Naive thymus-derived CD8-positive, alpha-beta T cell (primary cell): ENCODE results near the gene TRIP10. TPM values are rescaled to one million over a fixed set of nuclear protein-coding genes. Genes with fewer than 3 reads are reported as not detected.
A peak's percentile ranks its signal among the peaks of the same experiment; 100 is the strongest.

Experiments used
- ATAC-seq, 2 donors: fragments of 150-1000 bp; cut with Tn5 transposase in 1 of 2; sonication (Bioruptor Pico), chemical (Tn5 transposase) in 1 of 2; 1 replicate in 1 of 2; 2 replicates in 1 of 2; pipeline ENCODE4 v1.10.0; 2021; ENCODE audit warnings: mild to moderate bottlenecking in 2 of 2, moderate library complexity in 2 of 2
- POLR2A ChIA-PET: fragments of 350-600 bp; sonication (Branson Sonifier 250); formaldehyde crosslinking; loops from one replicate; lab custom pipeline; 2021; ENCODE audit warnings: antibody characterized with exemption; lab: Charles Lee
- DNase-seq, 10 donors: peaks; one replicate each; pipeline versions ENCODE4 v3.0.0 to v3.0.0-alpha.2; 2020 to 2022
- H3K27ac Mint-ChIP-seq, 10 donors: one replicate each; pipeline ENCODE4 v1.8.0; 2020 to 2022; ENCODE audit warnings: mild to moderate bottlenecking in 10 of 10, mixed read lengths in 10 of 10, moderate library complexity in 4 of 10, inconsistent platforms in 1 of 10
- H3K27me3 Mint-ChIP-seq, 5 donors: one replicate each; pipeline ENCODE4 v1.8.0; 2021 to 2022; ENCODE audit warnings: mixed read lengths in 5 of 5
- H3K36me3 Mint-ChIP-seq, 3 donors: one replicate each; pipeline ENCODE4 v1.8.0; 2020 to 2022; ENCODE audit warnings: mixed read lengths in 3 of 3, mild to moderate bottlenecking in 2 of 3, inconsistent platforms in 1 of 3
- H3K4me1 Mint-ChIP-seq, 4 donors: one replicate each; pipeline ENCODE4 v1.8.0; 2021 to 2022; ENCODE audit warnings: mixed read lengths in 4 of 4
- H3K4me3 Mint-ChIP-seq, 10 donors: one replicate each; pipeline ENCODE4 v1.8.0; 2020 to 2022; ENCODE audit warnings: mild to moderate bottlenecking in 10 of 10, mixed read lengths in 10 of 10, moderate library complexity in 6 of 10, inconsistent platforms in 1 of 10
- H3K9me3 Mint-ChIP-seq, 9 donors: one replicate each; pipeline ENCODE4 v1.8.0; 2020 to 2022; ENCODE audit warnings: mixed read lengths in 9 of 9, mild to moderate bottlenecking in 3 of 9, inconsistent platforms in 1 of 9, moderate library complexity in 1 of 9
- polyA plus RNA-seq, 3 donors: library from polyadenylated mRNA; unstranded; fragments of 300-500 nt; fragmentation: Illumina TruSeq; gene quantifications; one replicate each; pipeline ENCODE4 v1.2.3, GENCODE V29; 2021
- total RNA-seq, 8 experiments: library from RNA in 2 of 8; stranded (reverse) in 2 of 8; gene quantifications; one replicate each; pipeline ENCODE4 v1.2.3 and lab custom pipeline; 2021 to 2026

Gene TRIP10
- total and polyA plus RNA-seq, 5 experiments from 2014 or later: 0.64 to 5.3 (median 1.0) TPM

- Mint-ChIP-seq H3K27me3 (peaks cover 0 to 10% (median 3%) of the 10 kb centered on the region in 5 donors), H3K4me1 (peaks cover 18 to 49% (median 26%) of the 10 kb centered on the region in 4 donors), H3K4me3 (no peak overlapping the region), H3K36me3 (no peaks in the 10 kb centered on the region), H3K9me3 (no peaks in the 10 kb centered on the region), H3K27ac (peak overlapping the region in 1 of 10 donors; percentile 39)
- POLR2A ChIA-PET: no interaction called here
- DNase-seq (no peak), ATAC-seq (no peak)
Observed at GRCh38 chr19:6721773-6722172, 17.7 kb upstream of the TRIP10 start.

- Mint-ChIP-seq H3K9me3 (no peaks in the 10 kb centered on the region), H3K27me3 (no peaks in the 10 kb centered on the region), H3K27ac (peak overlapping the region in 2 of 10 donors; percentile 45 to 78), H3K4me3 (peak overlapping the region in 1 of 10 donors; percentile 48), H3K36me3 (no peaks in the 10 kb centered on the region), H3K4me1 (peaks cover 10 to 51% (median 20%) of the 10 kb centered on the region in 4 donors)
- POLR2A ChIA-PET: no interaction called here
- DNase-seq (no peak), ATAC-seq (no peak)
Observed at GRCh38 chr19:6723108-6723618, 16.3 kb upstream of the TRIP10 start.

DNA sequence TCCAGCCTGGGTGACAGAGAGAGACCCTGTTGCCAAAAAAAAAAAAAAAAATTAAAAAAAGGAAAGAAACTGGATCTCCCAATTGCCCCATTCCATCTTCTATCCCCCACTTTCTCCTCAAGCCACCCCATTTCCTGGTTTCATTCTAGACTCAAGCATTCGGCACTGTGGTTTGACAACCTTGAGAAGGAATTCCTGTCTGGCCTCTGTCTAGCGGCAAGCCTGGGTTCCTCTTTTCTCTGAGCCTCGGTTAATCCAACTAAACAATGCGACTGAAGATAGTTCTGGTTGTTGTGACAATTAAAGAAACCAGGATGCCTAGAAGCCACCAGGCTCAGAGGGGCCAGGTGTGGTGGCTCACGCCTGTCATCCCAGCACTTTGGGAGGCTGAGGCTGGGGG, 15.7 kb upstream of the TRIP10 start:
- POLR2A ChIA-PET: no interaction called here
- H3K4me3 Mint-ChIP-seq: no peak overlapping the region
- no peak for ATAC-seq

GRCh38 chr19:6724631-6725492, 14.6 kb upstream of the TRIP10 start:
- Mint-ChIP-seq H3K27ac (peak overlapping the region in 2 of 10 donors; percentile 26 to 40), H3K4me1 (peaks cover 11 to 59% (median 22%) of the 10 kb centered on the region in 4 donors), H3K4me3 (peak overlapping the region in 1 of 10 donors; percentile 41), H3K27me3 (no peaks in the 10 kb centered on the region), H3K9me3 (no peaks in the 10 kb centered on the region), H3K36me3 (peaks cover 0 to 4% (median 2%) of the 10 kb centered on the region in 3 donors)
- POLR2A ChIA-PET: no interaction called here
- DNase-seq (no peak), ATAC-seq (no peak)

More for the DNA sequence above, 15.7 kb upstream of the TRIP10 start:
- Mint-ChIP-seq H3K27ac (peak overlapping the region in 1 of 10 donors; percentile 53), H3K4me1 (peaks cover 10 to 57% (median 22%) of the 10 kb centered on the region in 4 donors), H3K27me3 (no peaks in the 10 kb centered on the region), H3K9me3 (no peaks in the 10 kb centered on the region), H3K36me3 (no peaks in the 10 kb centered on the region)
- no peak for DNase-seq

DNA sequence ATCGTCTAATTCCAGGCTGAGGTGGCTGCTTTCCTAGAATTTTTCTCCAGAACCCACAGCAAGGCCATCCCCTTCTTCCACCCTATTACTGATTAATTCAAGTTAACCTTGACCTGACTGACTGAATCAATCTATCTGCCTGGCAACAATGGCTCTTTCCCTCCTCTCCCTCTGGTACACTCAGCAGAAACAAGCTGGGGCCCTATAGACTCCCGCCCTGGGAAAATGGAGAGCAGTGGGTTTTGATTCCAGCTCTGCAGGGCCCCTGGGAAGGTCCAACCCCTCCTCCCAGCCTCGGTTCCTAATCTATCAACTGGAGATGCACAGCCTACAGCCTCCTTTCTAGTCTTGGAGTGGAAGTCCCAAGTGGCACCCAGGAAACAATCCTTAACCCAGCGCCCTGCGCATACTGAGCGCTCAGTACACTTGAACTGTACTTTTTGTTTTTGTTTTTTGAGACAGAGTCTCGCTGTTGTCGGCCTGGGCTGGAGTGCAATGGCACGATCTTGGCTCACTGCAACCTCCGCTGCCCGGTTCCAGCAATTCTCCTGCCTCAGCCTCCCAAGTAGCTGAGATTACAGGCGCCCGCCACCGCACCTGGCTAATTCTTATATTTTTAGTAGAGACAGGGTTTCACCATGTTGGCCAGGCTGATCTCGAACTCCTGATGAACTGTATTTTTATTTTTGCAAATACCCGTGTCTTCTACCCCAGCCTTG, 13.8 kb upstream of the TRIP10 start:
- POLR2A ChIA-PET: no interaction called here
- H3K4me1 Mint-ChIP-seq: peaks cover 9 to 56% (median 22%) of the 10 kb centered on the region in 4 donors
- ATAC-seq (no peak), DNase-seq (no peak)
- peak overlapping the region in 4 of 10 donors; percentile 26 to 79 (median 47) for H3K27ac Mint-ChIP-seq
- H3K9me3 Mint-ChIP-seq: no peaks in the 10 kb centered on the region
- no peaks in the 10 kb centered on the region for H3K27me3 Mint-ChIP-seq
- H3K36me3 Mint-ChIP-seq: peaks cover 0 to 4% (median 2%) of the 10 kb centered on the region in 3 donors
- peak overlapping the region in 1 of 10 donors; percentile 19 for H3K4me3 Mint-ChIP-seq

DNA sequence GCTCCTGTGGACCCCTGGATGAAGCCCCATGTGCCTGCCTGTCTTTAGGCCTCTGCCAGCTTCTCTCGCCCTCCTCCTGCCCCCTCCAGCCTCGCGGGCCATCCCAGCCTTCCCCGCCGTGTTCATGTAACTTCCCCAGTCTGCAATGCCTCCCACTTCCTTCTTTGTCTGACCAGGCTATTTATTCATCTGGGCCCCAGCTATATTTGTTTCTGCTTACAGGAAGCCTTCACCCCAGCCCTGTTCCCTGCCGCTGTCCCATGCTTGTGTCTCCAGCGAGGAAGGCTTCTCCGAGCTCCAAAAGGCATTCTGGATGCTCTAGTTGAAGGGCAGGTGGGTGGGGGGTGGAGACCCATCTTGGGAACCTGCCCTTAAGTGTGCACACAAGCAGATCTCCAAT, 11.1 kb upstream of the TRIP10 start:
- POLR2A ChIA-PET: interaction anchor here (0.7 to 1.0 kb wide), 3 partner anchors 73 to 136 kb away, joined by 3 to 6 read pairs (median 3); no protein-coding TSS in a partner anchor
- no peak for DNase-seq
- Mint-ChIP-seq H3K27me3 (no peaks in the 10 kb centered on the region), H3K4me1 (peaks cover 9 to 33% (median 17%) of the 10 kb centered on the region in 4 donors), H3K27ac (peak overlapping the region in 3 of 10 donors; percentile 25 to 74 (median 29)), H3K36me3 (peaks cover 0 to 13% (median 6%) of the 10 kb centered on the region in 3 donors), H3K9me3 (no peaks in the 10 kb centered on the region), H3K4me3 (peak overlapping the region in 1 of 10 donors; percentile 20)
- ATAC-seq: no peak

DNA sequence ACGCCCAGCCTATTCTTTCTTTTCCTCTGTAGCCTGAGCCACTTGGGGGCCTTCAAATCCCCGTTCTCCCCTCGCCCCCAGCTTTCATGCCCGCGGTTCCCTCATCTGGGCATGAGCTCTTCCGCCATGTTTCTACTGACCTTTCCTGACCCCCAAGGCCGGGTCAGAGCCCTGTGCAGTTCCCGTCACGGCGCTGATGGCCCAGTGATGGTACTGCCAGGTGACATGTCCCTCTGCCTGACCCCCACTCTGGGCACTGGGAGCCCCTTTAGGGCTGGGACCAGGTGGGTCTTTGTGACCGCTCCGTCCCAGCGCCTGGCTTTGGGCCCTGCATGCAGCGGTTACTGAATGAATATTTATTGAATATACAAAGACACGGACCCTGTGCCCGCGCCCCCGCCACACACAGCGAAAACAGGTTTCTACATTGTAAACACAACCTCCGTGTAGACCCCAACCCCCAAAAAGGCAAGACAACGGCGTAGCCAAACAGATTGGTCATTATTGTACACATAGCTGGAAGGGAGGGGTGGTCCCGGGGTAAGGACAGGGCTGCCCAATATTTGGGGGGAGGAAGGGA, 9.8 kb upstream of the TRIP10 start:
- Mint-ChIP-seq H3K27me3 (no peaks in the 10 kb centered on the region), H3K27ac (no peak overlapping the region), H3K36me3 (peaks cover 0 to 16% (median 6%) of the 10 kb centered on the region in 3 donors), H3K9me3 (no peaks in the 10 kb centered on the region), H3K4me1 (peaks cover 9 to 25% (median 13%) of the 10 kb centered on the region in 4 donors), H3K4me3 (no peak overlapping the region)
- POLR2A ChIA-PET: interaction anchor here (0.6 kb wide), 1 partner anchor 371 kb away, joined by 3 read pairs; no protein-coding TSS in a partner anchor
- DNase-seq (no peak), ATAC-seq (no peak)

DNA sequence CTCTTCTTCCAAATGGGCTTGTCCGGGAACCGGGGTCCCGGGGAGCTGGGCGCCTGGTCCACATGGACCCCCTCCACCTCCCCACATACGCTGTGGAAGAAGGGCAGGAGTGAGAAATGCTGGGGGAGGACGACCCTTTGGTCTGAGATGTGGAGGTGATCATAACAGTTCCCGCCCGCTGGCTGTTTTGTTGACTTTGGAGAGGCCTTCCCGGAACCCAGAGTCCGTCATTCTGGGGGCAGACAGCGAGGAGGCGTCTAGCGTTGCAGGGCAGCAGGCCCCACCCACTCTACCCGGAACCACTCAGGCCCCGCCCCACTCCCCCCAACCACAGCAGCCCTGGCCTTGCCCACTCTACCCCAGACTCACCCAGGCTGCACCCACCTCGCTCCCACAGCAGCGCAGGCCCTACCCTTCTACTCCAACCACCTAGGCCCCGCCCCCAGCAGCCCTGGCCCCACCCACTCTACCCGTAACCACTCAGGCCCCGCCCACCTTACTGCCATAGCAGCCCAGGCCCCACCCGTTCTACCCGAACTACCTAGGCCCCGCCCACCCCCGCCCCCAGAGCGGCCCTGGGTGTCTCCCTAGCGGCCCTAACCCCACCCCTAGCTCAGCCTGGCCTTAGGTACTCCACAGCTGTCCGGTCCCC, 9.2 kb upstream of the TRIP10 start:
- ATAC-seq (peak in 1 of 2 donors; percentile 23), DNase-seq (peak in 2 of 10 donors; percentile 18 to 24)
- no peaks in the 10 kb centered on the region for H3K9me3 Mint-ChIP-seq
- H3K27me3 Mint-ChIP-seq: no peaks in the 10 kb centered on the region
- no peak overlapping the region for H3K4me3 Mint-ChIP-seq
- H3K4me1 Mint-ChIP-seq: peaks cover 5 to 19% (median 8%) of the 10 kb centered on the region in 4 donors
- H3K36me3 Mint-ChIP-seq: peaks cover 0 to 16% (median 6%) of the 10 kb centered on the region in 3 donors
- H3K27ac Mint-ChIP-seq: no peak overlapping the region
- POLR2A ChIA-PET: interaction anchor here (0.6 kb wide), 2 partner anchors 121 to 372 kb away, joined by 3 read pairs; no protein-coding TSS in a partner anchor

GRCh38 chr19:6730941-6731670, 8.4 kb upstream of the TRIP10 start:
- Mint-ChIP-seq H3K27me3 (no peaks in the 10 kb centered on the region), H3K4me3 (no peak overlapping the region), H3K27ac (no peak overlapping the region), H3K4me1 (peaks cover 4 to 20% (median 7%) of the 10 kb centered on the region in 4 donors), H3K9me3 (no peaks in the 10 kb centered on the region), H3K36me3 (peaks cover 0 to 16% (median 6%) of the 10 kb centered on the region in 3 donors)
- ATAC-seq (no peak), DNase-seq (no peak)
- POLR2A ChIA-PET: interaction anchor here (0.6 kb wide), 1 partner anchor 122 kb away, joined by 3 read pairs; no protein-coding TSS in a partner anchor

DNA sequence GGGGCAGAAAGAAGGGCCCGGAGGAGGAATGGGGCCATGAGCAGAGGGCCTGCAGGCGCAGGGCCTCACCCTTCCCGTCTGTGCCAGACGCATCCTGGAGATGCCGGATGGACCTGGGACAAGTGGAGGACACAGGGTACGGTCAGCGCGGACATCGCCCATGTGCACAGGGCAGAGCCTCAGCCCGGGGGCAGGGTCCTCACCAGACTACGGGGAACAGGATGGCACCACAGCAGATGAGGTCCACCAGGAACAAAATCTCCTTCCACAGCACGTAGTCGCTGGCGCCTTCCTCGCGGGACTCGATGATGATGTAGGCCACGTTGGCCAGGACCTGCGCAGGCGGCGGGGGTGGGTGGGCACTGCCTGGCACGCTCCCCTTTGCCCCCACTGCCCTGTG, 7.7 kb upstream of the TRIP10 start:
- POLR2A ChIA-PET: no interaction called here
- H3K27ac Mint-ChIP-seq: no peak overlapping the region
- no peak overlapping the region for H3K4me3 Mint-ChIP-seq
- H3K9me3 Mint-ChIP-seq: no peaks in the 10 kb centered on the region
- H3K27me3 Mint-ChIP-seq: no peaks in the 10 kb centered on the region
- H3K36me3 Mint-ChIP-seq: peaks cover 0 to 16% (median 6%) of the 10 kb centered on the region in 3 donors
- H3K4me1 Mint-ChIP-seq: peaks cover 8 to 25% (median 13%) of the 10 kb centered on the region in 4 donors
- ATAC-seq (no peak), DNase-seq (no peak)

- H3K36me3 Mint-ChIP-seq: peaks cover 0 to 16% (median 6%) of the 10 kb centered on the region in 3 donors
- no peak overlapping the region for H3K27ac Mint-ChIP-seq
- POLR2A ChIA-PET: no interaction called here
- H3K27me3 Mint-ChIP-seq: no peaks in the 10 kb centered on the region
- no peak overlapping the region for H3K4me3 Mint-ChIP-seq
- ATAC-seq (no peak), DNase-seq (no peak)
- peaks cover 8 to 31% (median 18%) of the 10 kb centered on the region in 4 donors for H3K4me1 Mint-ChIP-seq
- no peaks in the 10 kb centered on the region for H3K9me3 Mint-ChIP-seq
Observed at GRCh38 chr19:6732803-6733337, 6.6 kb upstream of the TRIP10 start.
